HUES64 (cell line): ENCODE results near the gene PHAF1.
"Not testable (repeated sequence)": the region's sequence is repeated elsewhere in the genome, so short reads cannot be mapped to it uniquely, and the experiment has no call there.

ENCODE experiments used
- H3K27ac ChIP-seq: 2 replicates; pipeline ENCODE4 v1.7.0; 2013; ENCODE audit warnings: low read depth, low read length, inconsistent platforms
- H3K27me3 ChIP-seq: 2 replicates; pipeline ENCODE4 v1.6.1; 2013; ENCODE audit warnings: mild to moderate bottlenecking, low read length; ENCODE audit not compliant: insufficient read depth
- H3K36me3 ChIP-seq: 2 replicates; pipeline ENCODE4 v1.6.1; 2013; ENCODE audit warnings: mild to moderate bottlenecking, low read length; ENCODE audit not compliant: insufficient read depth
- H3K4me1 ChIP-seq: 2 replicates; pipeline ENCODE4 v1.6.1; 2013; ENCODE audit warnings: mild to moderate bottlenecking, low read length, moderate library complexity; ENCODE audit not compliant: insufficient read depth
- H3K4me3 ChIP-seq: 2 replicates; pipeline ENCODE4 v1.5.1; 2013; ENCODE audit warnings: mild to moderate bottlenecking, low read length, moderate library complexity
- H3K9ac ChIP-seq: 2 replicates; pipeline ENCODE4 v1.6.1; 2013; ENCODE audit warnings: mild to moderate bottlenecking, low read depth, low read length
- H3K9me3 ChIP-seq: 2 replicates; pipeline ENCODE4 v1.6.1; 2013; ENCODE audit warnings: low read depth, low read length; ENCODE audit not compliant: insufficient read depth
- WGBS: fragments of 150-250, 120-280 bp; methylation state at CpG from one replicate; pipeline ENCODE4 v1.1.7; 2013; ENCODE audit warnings: missing lambda C conversion rate; 5-methylcytosine and 5-hydroxymethylcytosine counted together

Gene PHAF1

DNA sequence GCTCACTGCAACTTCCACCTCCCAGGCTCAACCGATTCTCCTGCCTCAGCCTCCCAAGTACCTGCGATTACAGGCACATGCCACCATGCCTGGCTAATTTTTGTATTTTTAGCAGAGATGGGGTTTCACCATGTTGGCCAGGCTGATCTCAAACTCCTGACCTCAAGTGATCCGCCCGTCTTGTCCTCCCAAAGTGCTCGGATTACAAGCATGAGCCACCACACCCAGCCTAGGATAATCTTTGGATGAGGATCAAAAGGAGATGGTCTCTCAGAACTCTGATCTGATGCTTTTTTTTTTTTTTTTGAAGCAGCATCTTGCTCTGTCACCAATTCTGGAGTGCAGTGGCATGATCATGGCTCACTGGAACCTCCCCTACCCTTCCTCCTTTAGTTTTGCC, 13.1 kb downstream of the PHAF1 start:
- H3K4me1 ChIP-seq, H3K27ac ChIP-seq, H3K4me3 ChIP-seq, H3K9me3 ChIP-seq, H3K27me3 ChIP-seq, H3K9ac ChIP-seq: not testable (repeated sequence)
- H3K36me3 ChIP-seq = peaks cover 40% of the 10 kb centered on the region
- WGBS = 92% methylated on average over 5 of the region's 5 CpGs

DNA sequence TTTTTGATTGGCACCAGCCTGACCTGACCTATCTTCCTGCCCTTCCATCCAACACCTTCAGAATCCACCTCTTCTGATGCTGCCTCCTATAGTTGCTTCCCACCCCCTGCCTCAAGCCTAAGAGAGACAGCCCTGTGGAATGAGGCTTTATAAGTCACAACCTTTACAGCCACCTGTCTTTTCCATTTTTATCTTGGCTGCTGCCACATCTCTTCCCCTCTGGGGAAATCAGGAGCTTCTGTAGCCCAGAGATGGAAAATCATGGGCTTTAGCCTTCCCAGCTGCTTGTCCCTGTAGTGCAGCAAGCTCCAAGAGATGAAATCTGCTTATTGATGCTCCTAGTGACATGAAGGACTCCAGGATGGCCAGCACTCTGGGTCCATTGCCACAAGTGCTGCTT, 18.7 kb downstream of the PHAF1 start:
- peaks cover 47% of the 10 kb centered on the region for H3K36me3 ChIP-seq
- H3K27ac ChIP-seq = no peak overlapping the region
- no peaks in the 10 kb centered on the region for H3K27me3 ChIP-seq
- H3K4me3 ChIP-seq = no peak overlapping the region
- H3K4me1 ChIP-seq = no peaks in the 10 kb centered on the region
- H3K9ac ChIP-seq = no peak overlapping the region
- H3K9me3 ChIP-seq = no peaks in the 10 kb centered on the region

GRCh38 chr16:67128887-67129286, 19.1 kb downstream of the PHAF1 start:
- H3K27ac ChIP-seq = no peak overlapping the region
- H3K4me1 ChIP-seq = no peaks in the 10 kb centered on the region
- H3K4me3 ChIP-seq = no peak overlapping the region
- H3K27me3 ChIP-seq = no peaks in the 10 kb centered on the region
- H3K9me3 ChIP-seq = no peaks in the 10 kb centered on the region
- H3K36me3 ChIP-seq = peaks cover 44% of the 10 kb centered on the region
- no peak overlapping the region for H3K9ac ChIP-seq
- WGBS = 92% methylated on average over 3 of the region's 3 CpGs

DNA sequence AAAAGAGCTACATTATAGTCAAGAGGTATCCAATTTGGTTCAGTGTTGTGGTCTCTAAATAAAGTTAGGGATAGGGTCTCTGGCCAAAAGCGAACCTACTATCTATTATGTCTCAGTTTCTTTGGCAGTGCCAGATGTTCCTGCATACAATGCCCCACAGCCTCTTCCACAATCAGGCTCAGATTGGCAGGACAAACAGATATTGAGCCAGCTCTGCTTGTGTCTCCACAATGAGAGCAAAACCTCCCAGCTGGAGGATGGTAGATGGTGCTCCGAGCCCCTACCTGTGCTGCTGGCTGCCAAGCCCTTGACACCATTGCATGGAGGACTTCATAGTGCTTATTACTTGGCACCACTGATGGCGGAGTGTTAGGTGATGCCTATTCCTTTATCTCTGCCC, 19.7 kb downstream of the PHAF1 start:
- H3K4me3 ChIP-seq = no peak overlapping the region
- no peaks in the 10 kb centered on the region for H3K9me3 ChIP-seq
- H3K27ac ChIP-seq = no peak overlapping the region
- peaks cover 45% of the 10 kb centered on the region for H3K36me3 ChIP-seq
- no peaks in the 10 kb centered on the region for H3K27me3 ChIP-seq
- no peak overlapping the region for H3K9ac ChIP-seq
- H3K4me1 ChIP-seq = no peaks in the 10 kb centered on the region
- 100% methylated on average over 3 of the region's 3 CpGs for WGBS

- Histone ChIP-seq H3K4me1 (no peaks in the 10 kb centered on the region), H3K9ac (no peak overlapping the region), H3K36me3 (peaks cover 82% of the 10 kb centered on the region), H3K27me3 (no peaks in the 10 kb centered on the region), H3K9me3 (no peaks in the 10 kb centered on the region), H3K4me3 (no peak overlapping the region), H3K27ac (no peak overlapping the region)
- 92% methylated on average over 3 of the region's 3 CpGs for WGBS
Observed at GRCh38 chr16:67137605-67138004, 27.9 kb downstream of the PHAF1 start.

- Histone ChIP-seq H3K36me3 (peaks cover 87% of the 10 kb centered on the region), H3K27ac (no peak overlapping the region), H3K4me3 (no peak overlapping the region), H3K9me3 (no peaks in the 10 kb centered on the region), H3K9ac (no peak overlapping the region), H3K4me1 (no peaks in the 10 kb centered on the region), H3K27me3 (no peaks in the 10 kb centered on the region)
- WGBS = 97% methylated on average over 13 of the region's 13 CpGs
Observed at GRCh38 chr16:67141391-67141790, 31.6 kb downstream of the PHAF1 start.

GRCh38 chr16:67142342-67142741, 32.6 kb downstream of the PHAF1 start:
- Histone ChIP-seq H3K27ac (no peak overlapping the region), H3K9me3 (no peaks in the 10 kb centered on the region), H3K4me1 (no peaks in the 10 kb centered on the region), H3K36me3 (peaks cover 88% of the 10 kb centered on the region), H3K27me3 (no peaks in the 10 kb centered on the region), H3K9ac (no peak overlapping the region), H3K4me3 (no peak overlapping the region)
- WGBS = 93% methylated on average over 9 of the region's 9 CpGs

- peaks cover 7% of the 10 kb centered on the region for H3K27me3 ChIP-seq
- peaks cover 81% of the 10 kb centered on the region for H3K36me3 ChIP-seq
- WGBS = 82% methylated on average over 2 of the region's 2 CpGs
- H3K27ac ChIP-seq = no peak overlapping the region
- H3K9me3 ChIP-seq = no peaks in the 10 kb centered on the region
- no peak overlapping the region for H3K9ac ChIP-seq
- H3K4me1 ChIP-seq = no peaks in the 10 kb centered on the region
- no peak overlapping the region for H3K4me3 ChIP-seq
Observed at GRCh38 chr16:67144943-67145342, 35.2 kb downstream of the PHAF1 start.

- 98% methylated on average over 2 of the region's 2 CpGs for WGBS
- no peaks in the 10 kb centered on the region for H3K4me1 ChIP-seq
- no peaks in the 10 kb centered on the region for H3K9me3 ChIP-seq
- peaks cover 15% of the 10 kb centered on the region for H3K27me3 ChIP-seq
- H3K9ac ChIP-seq = no peak overlapping the region
- H3K4me3 ChIP-seq = no peak overlapping the region
- H3K27ac ChIP-seq = no peak overlapping the region
- peaks cover 73% of the 10 kb centered on the region for H3K36me3 ChIP-seq
Observed at GRCh38 chr16:67145746-67146145, 36.0 kb downstream of the PHAF1 start.

- H3K36me3 ChIP-seq = peaks cover 63% of the 10 kb centered on the region
- no peaks in the 10 kb centered on the region for H3K4me1 ChIP-seq
- H3K27me3 ChIP-seq = peaks cover 25% of the 10 kb centered on the region
- H3K4me3 ChIP-seq = no peak overlapping the region
- H3K9me3 ChIP-seq = no peaks in the 10 kb centered on the region
- 92% methylated on average over 7 of the region's 7 CpGs for WGBS
- H3K9ac ChIP-seq = no peak overlapping the region
- H3K27ac ChIP-seq = no peak overlapping the region
Observed at GRCh38 chr16:67146523-67147357, 37.0 kb downstream of the PHAF1 start.

- Histone ChIP-seq H3K27ac (no peak overlapping the region), H3K9ac (no peak overlapping the region), H3K27me3 (peaks cover 33% of the 10 kb centered on the region), H3K9me3 (no peaks in the 10 kb centered on the region), H3K4me1 (no peaks in the 10 kb centered on the region), H3K36me3 (peaks cover 56% of the 10 kb centered on the region), H3K4me3 (no peak overlapping the region)
- WGBS = 96% methylated on average over 4 of the region's 4 CpGs
Observed at GRCh38 chr16:67147437-67148140, 37.8 kb downstream of the PHAF1 start.
